CD14-positive monocyte (primary cell): Measurements from ENCODE around the gene RNF180. TPM values are rescaled to one million over a fixed set of nuclear protein-coding genes. Genes with fewer than 3 reads are reported as not detected.
"Not testable (repeated sequence)": the region's sequence is repeated elsewhere in the genome, so short reads cannot be mapped to it uniquely, and the experiment has no call there.

ENCODE experiments used
- DNase-seq, 3 donors: peaks; one replicate each; pipeline ENCODE4 v3.0.0-alpha.2; 2011 to 2022
- H2AFZ ChIP-seq: 2 replicates; pipeline ENCODE4 v1.6.0; 2012; ENCODE audit warnings: mild to moderate bottlenecking, low read depth, low read length, inconsistent platforms; ENCODE audit not compliant: insufficient read depth, poor library complexity, severe bottlenecking
- H3K27ac ChIP-seq, 2 donors: 1 replicate in 1 of 2; 2 replicates in 1 of 2; pipeline ENCODE4 v1.5.1; 2012 to 2013; ENCODE audit warnings: low read length in 2 of 2, control low read depth in 1 of 2, inconsistent platforms in 1 of 2, low read depth in 1 of 2, mild to moderate bottlenecking in 1 of 2
- H3K27me3 ChIP-seq, 2 donors: one replicate each; pipeline versions ENCODE4 v1.6.0 to v1.6.1; 2011 to 2013; ENCODE audit warnings: low read length in 2 of 2; ENCODE audit not compliant: control insufficient read depth in 2 of 2, insufficient read depth in 2 of 2
- H3K36me3 ChIP-seq, 2 donors: replicated peaks in 1 of 2; 1 replicate in 1 of 2; 2 replicates in 1 of 2; pipeline versions ENCODE4 v1.5.1 to v1.6.1; 2012 to 2013; ENCODE audit warnings: low read length in 2 of 2, control low read depth in 1 of 2, inconsistent platforms in 1 of 2, mild to moderate bottlenecking in 1 of 2; ENCODE audit not compliant: insufficient read depth in 2 of 2, control insufficient read depth in 1 of 2
- H3K4me1 ChIP-seq, 2 donors: 1 replicate in 1 of 2; 2 replicates in 1 of 2; pipeline versions ENCODE4 v1.5.1 to v1.6.1; 2012 to 2013; ENCODE audit warnings: low read length in 2 of 2, control low read depth in 1 of 2, inconsistent platforms in 1 of 2, mild to moderate bottlenecking in 1 of 2, moderate library complexity in 1 of 2; ENCODE audit not compliant: insufficient read depth in 2 of 2, control insufficient read depth in 1 of 2
- H3K4me2 ChIP-seq: replicated peaks from 2 replicates; pipeline ENCODE3; 2012; ENCODE audit warnings: low read length, moderate library complexity, mild to moderate bottlenecking; ENCODE audit not compliant: poor library complexity, severe bottlenecking; ENCODE audit errors: extremely low read depth
- H3K4me3 ChIP-seq, 3 experiments: fragments of 200-600 bp in 1 of 3; sonication (generic) in 1 of 3; replicated peaks in 1 of 3; 1 replicate in 2 of 3; 2 replicates in 1 of 3; pipeline ENCODE4 v1.5.1; 2011 to 2013; ENCODE audit warnings: low read length in 3 of 3, mild to moderate bottlenecking in 3 of 3, control low read depth in 2 of 3, low read depth in 2 of 3, inconsistent platforms in 1 of 3, moderate library complexity in 1 of 3
- H3K79me2 ChIP-seq: 2 replicates; pipeline ENCODE4 v1.6.0; 2012; ENCODE audit warnings: mild to moderate bottlenecking, control low read depth, inconsistent platforms, low read length, moderate library complexity; ENCODE audit not compliant: insufficient read depth
- H3K9ac ChIP-seq: 2 replicates; pipeline ENCODE4 v1.6.0; 2017; ENCODE audit warnings: low read length, mild to moderate bottlenecking; ENCODE audit not compliant: insufficient read depth, poor library complexity, severe bottlenecking
- H3K9me3 ChIP-seq, 2 donors: replicated peaks in 1 of 2; 1 replicate in 1 of 2; 2 replicates in 1 of 2; pipeline versions ENCODE4 v1.5.1 to v1.6.1; 2012 to 2013; ENCODE audit warnings: low read length in 2 of 2, control low read depth in 1 of 2; ENCODE audit not compliant: control insufficient read depth in 1 of 2, insufficient read depth in 1 of 2
- H4K20me1 ChIP-seq: 2 replicates; pipeline ENCODE4 v1.6.0; 2012; ENCODE audit warnings: mild to moderate bottlenecking, low read length, control low read depth, moderate library complexity; ENCODE audit not compliant: insufficient read depth
- H3K27ac Mint-ChIP-seq, 7 donors: one replicate each; pipeline ENCODE4 v1.8.0; 2020; ENCODE audit warnings: mild to moderate bottlenecking in 7 of 7, mixed read lengths in 7 of 7, moderate library complexity in 6 of 7, inconsistent platforms in 2 of 7
- H3K27me3 Mint-ChIP-seq, 3 donors: one replicate each; pipeline ENCODE4 v1.8.0; 2021 to 2022; ENCODE audit warnings: low read depth in 3 of 3, mild to moderate bottlenecking in 3 of 3, mixed read lengths in 3 of 3, moderate library complexity in 3 of 3, inconsistent platforms in 1 of 3
- H3K36me3 Mint-ChIP-seq, 2 donors: one replicate each; pipeline ENCODE4 v1.8.0; 2020; ENCODE audit warnings: mixed read lengths in 2 of 2, inconsistent platforms in 1 of 2, mild to moderate bottlenecking in 1 of 2
- H3K4me1 Mint-ChIP-seq: one replicate; pipeline ENCODE4 v1.8.0; 2020; ENCODE audit warnings: mild to moderate bottlenecking, mixed read lengths
- H3K4me3 Mint-ChIP-seq, 2 donors: one replicate each; pipeline ENCODE4 v1.8.0; 2020; ENCODE audit warnings: mild to moderate bottlenecking in 2 of 2, mixed read lengths in 2 of 2, moderate library complexity in 1 of 2
- H3K9me3 Mint-ChIP-seq, 7 donors: one replicate each; pipeline ENCODE4 v1.8.0; 2020 to 2022; ENCODE audit warnings: mixed read lengths in 7 of 7, mild to moderate bottlenecking in 6 of 7, moderate library complexity in 6 of 7, inconsistent platforms in 2 of 7
- WGBS: methylation state at CpG from one replicate; pipeline ENCODE4 v1.1.5; 2013; ENCODE audit warnings: missing lambda C conversion rate; ENCODE audit not compliant: insufficient coverage; 5-methylcytosine and 5-hydroxymethylcytosine counted together
- intact Hi-C, 2 donors: fragments of 100-400 bp; cut with micrococcal nuclease; formaldehyde crosslinking; loops; one replicate each; pipeline versions ENCODE4 v1.15.0 to v1.15.1; 2023
- polyA plus RNA-seq, 3 donors: library from polyadenylated mRNA; depleted of rRNA in 1 of 3; unstranded in 2 of 3; stranded (reverse) in 1 of 3; fragments of 300-500 nt in 2 of 3; fragments of >200 nt in 1 of 3; fragmentation: Illumina TruSeq in 2 of 3; gene quantifications; 1 replicate in 2 of 3; 2 replicates in 1 of 3; pipeline ENCODE4 v1.2.3, GENCODE V29; 2012 to 2021
- TF ChIP-seq, protein P1 (sequence below): fragments of 200-600 bp; IDR thresholded peaks from one replicate; pipeline ENCODE4 v1.8.0; 2022; ENCODE audit warnings: antibody characterized with exemption, mild to moderate bottlenecking

RNF180 gene
- polyA plus RNA-seq, 3 donors = not detected

DNA sequence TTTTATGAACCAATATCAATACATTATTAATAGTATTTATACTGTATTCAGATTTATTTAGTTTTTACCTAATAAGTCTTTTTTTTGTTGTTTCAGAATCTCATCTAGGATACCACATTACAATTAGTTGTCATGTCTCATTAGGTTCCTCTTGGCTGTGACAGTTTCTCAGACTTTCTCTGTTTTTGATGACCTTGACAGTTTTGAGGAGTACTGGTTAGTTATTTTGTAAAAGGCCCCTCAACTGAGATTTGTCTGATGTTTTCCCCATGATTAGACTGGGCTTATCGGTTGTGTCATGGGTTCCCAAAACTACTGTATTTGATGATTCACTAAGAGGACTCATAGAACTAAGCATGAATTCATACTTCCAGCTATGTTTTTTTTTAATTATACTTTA, 56.3 kb downstream of the RNF180 start:
- H3K27me3 ChIP-seq = no peaks in the 10 kb centered on the region
- peaks cover 0 to 8% (median 2%) of the 10 kb centered on the region in 7 donors for H3K9me3 Mint-ChIP-seq
- H3K79me2 ChIP-seq = no peaks in the 10 kb centered on the region
- intact Hi-C loops = no loop called here
- no peak overlapping the region for H3K4me3 Mint-ChIP-seq
- H3K9ac ChIP-seq = no peak overlapping the region
- no CpG with 5 or more reads among the region's 1 CpG for WGBS
- H3K4me1 ChIP-seq = no peaks in the 10 kb centered on the region
- no peaks in the 10 kb centered on the region for H3K4me1 Mint-ChIP-seq
- H4K20me1 ChIP-seq = no peaks in the 10 kb centered on the region
- H3K4me3 ChIP-seq = no peak overlapping the region
- no peaks in the 10 kb centered on the region for H3K36me3 Mint-ChIP-seq
- no peaks in the 10 kb centered on the region for H3K27me3 Mint-ChIP-seq
- no peak overlapping the region for H3K4me2 ChIP-seq
- no peaks in the 10 kb centered on the region for H3K36me3 ChIP-seq
- H2AFZ ChIP-seq = no peak overlapping the region
- H3K27ac Mint-ChIP-seq = no peak overlapping the region
- H3K27ac ChIP-seq = no peak overlapping the region
- no peak for DNase-seq
- H3K9me3 ChIP-seq = peaks cover 0 to 8% of the 10 kb centered on the region in 2 donors
- TF ChIP-seq, protein P1, sequence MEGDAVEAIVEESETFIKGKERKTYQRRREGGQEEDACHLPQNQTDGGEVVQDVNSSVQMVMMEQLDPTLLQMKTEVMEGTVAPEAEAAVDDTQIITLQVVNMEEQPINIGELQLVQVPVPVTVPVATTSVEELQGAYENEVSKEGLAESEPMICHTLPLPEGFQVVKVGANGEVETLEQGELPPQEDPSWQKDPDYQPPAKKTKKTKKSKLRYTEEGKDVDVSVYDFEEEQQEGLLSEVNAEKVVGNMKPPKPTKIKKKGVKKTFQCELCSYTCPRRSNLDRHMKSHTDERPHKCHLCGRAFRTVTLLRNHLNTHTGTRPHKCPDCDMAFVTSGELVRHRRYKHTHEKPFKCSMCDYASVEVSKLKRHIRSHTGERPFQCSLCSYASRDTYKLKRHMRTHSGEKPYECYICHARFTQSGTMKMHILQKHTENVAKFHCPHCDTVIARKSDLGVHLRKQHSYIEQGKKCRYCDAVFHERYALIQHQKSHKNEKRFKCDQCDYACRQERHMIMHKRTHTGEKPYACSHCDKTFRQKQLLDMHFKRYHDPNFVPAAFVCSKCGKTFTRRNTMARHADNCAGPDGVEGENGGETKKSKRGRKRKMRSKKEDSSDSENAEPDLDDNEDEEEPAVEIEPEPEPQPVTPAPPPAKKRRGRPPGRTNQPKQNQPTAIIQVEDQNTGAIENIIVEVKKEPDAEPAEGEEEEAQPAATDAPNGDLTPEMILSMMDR = no peak

DNA sequence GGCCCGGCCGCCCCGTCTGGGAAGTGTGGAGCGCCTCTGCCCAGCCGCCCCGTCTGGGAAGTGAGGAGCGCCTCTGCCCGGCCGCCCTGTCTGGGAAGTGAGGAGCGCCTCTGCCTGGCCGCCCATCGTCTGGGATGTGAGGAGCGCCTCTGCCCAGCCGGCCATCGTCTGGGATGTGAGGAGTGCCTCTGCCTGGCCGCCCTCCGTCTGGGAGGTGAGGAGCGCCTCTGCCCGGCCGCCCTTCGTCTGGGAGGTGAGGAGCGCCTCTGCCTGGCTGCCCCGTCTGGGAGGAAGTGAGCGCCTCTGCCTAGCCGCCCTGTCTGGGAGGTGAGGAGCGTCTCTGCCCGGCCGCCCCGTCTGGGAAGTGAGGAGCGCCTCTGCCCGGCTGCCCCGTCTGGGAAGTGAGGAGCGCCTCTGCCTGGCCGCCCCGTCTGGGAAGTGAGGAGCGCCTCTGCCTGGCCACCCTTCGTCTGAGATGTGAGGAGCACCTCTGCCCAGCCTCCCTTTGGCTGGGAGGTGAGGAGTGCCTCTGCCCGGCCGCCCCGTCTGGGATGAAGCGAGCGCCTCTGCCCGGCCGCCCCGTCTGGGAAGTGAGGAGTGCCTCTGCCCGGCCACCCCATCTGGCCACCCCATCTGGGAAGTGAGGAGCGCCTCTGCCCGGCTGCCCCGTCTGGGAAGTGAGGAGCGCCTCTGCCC, 59.8 kb downstream of the RNF180 start:
- H3K9me3 Mint-ChIP-seq, DNase-seq, H3K9me3 ChIP-seq, H2AFZ ChIP-seq, H3K27me3 Mint-ChIP-seq, H4K20me1 ChIP-seq, H3K27me3 ChIP-seq, intact Hi-C loops, H3K9ac ChIP-seq, H3K4me3 ChIP-seq, H3K36me3 Mint-ChIP-seq, H3K4me1 Mint-ChIP-seq, H3K27ac Mint-ChIP-seq, H3K36me3 ChIP-seq, H3K4me3 Mint-ChIP-seq, H3K79me2 ChIP-seq, H3K27ac ChIP-seq, H3K4me2 ChIP-seq, H3K4me1 ChIP-seq: not testable (repeated sequence)
- WGBS = 90% methylated on average over 27 of the region's 50 CpGs

DNA sequence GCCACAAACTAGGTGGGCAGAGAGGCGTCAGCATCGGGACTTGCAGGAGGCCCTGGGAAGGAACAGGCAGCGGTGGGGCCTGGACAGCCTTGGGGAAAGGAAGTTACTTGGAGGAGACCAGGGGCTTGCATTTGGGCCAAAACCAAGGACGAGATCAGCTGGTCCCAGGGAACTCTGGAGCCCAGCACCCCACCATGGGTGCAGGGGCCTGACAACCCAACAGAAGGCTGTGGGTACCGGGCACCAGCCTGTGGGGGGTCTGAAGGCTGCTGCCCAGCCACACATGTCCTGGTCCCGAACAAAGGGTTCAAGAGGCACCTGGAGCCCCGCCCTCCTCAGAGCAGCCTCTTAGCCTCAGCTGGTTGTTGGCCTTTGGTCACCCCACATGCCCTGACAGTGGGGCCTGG, 61.5 kb downstream of the RNF180 start:
- H3K36me3 Mint-ChIP-seq = not testable (repeated sequence)
- WGBS = 87% methylated on average over 7 of the region's 7 CpGs

More for the DNA sequence above, 61.5 kb downstream of the RNF180 start:
- H3K4me2 ChIP-seq, H3K9ac ChIP-seq, DNase-seq, intact Hi-C loops, H3K36me3 ChIP-seq, H4K20me1 ChIP-seq, H3K9me3 ChIP-seq, H3K4me1 Mint-ChIP-seq, H3K4me1 ChIP-seq, H3K79me2 ChIP-seq, H3K27me3 Mint-ChIP-seq, H3K4me3 ChIP-seq, H3K27ac ChIP-seq, H3K27me3 ChIP-seq, H3K27ac Mint-ChIP-seq, H3K9me3 Mint-ChIP-seq, H2AFZ ChIP-seq, H3K4me3 Mint-ChIP-seq: not testable (repeated sequence)
